ENCODE results near the gene NNMT.
A peak's percentile ranks its signal among the peaks of the same experiment; 100 is the strongest.
"Not testable (repeated sequence)": the region's sequence is repeated elsewhere in the genome, so short reads cannot be mapped to it uniquely, and the experiment has no call there.

NNMT gene

GRCh38 chr11:114314096-114314495, 17.9 kb downstream of the NNMT start:
- no peak for DNase-seq

GRCh38 chr11:114315749-114316368, 19.7 kb downstream of the NNMT start:
- DNase-seq, result no peak

- no peak for DNase-seq
Measured at GRCh38 chr11:114316980-114317786, 21.0 kb downstream of the NNMT start.

- DNase-seq, result peak in 1 of 3 donors; percentile 8
Measured at GRCh38 chr11:114317787-114318137, 21.6 kb downstream of the NNMT start.

GRCh38 chr11:114318361-114318760, 22.2 kb downstream of the NNMT start:
- DNase-seq, result no peak

- DNase-seq, result no peak
Measured at GRCh38 chr11:114319716-114320328, 23.6 kb downstream of the NNMT start.

GRCh38 chr11:114321621-114322257, 25.5 kb downstream of the NNMT start:
- DNase-seq, result peak in 2 of 3 donors; percentile 21 to 39

- DNase-seq, result no peak
Measured at GRCh38 chr11:114322934-114323333, 26.7 kb downstream of the NNMT start.

GRCh38 chr11:114326151-114326550, 30.0 kb downstream of the NNMT start:
- no peak for DNase-seq

- no peak for DNase-seq
Measured at GRCh38 chr11:114326776-114327175, 30.6 kb downstream of the NNMT start.

GRCh38 chr11:114330373-114330772, 34.2 kb downstream of the NNMT start:
- no peak for DNase-seq

GRCh38 chr11:114340311-114341131, 44.3 kb downstream of the NNMT start:
- DNase-seq, result peak; percentile 62 to 75 (median 69)

- not testable (repeated sequence) for DNase-seq
Measured at GRCh38 chr11:114341667-114342066, 45.5 kb downstream of the NNMT start.

GRCh38 chr11:114342476-114342875, 46.3 kb downstream of the NNMT start:
- DNase-seq, result no peak

- DNase-seq, result no peak
Measured at GRCh38 chr11:114343020-114343419, 46.8 kb downstream of the NNMT start.

GRCh38 chr11:114343493-114343892, 47.3 kb downstream of the NNMT start:
- no peak for DNase-seq

- DNase-seq, result no peak
Measured at GRCh38 chr11:114344494-114344893, 48.3 kb downstream of the NNMT start.

- no peak for DNase-seq
Measured at GRCh38 chr11:114345575-114346222, 49.5 kb downstream of the NNMT start.

- DNase-seq, result peak; percentile 40 to 53 (median 41)
Measured at GRCh38 chr11:114346709-114347141, 50.5 kb downstream of the NNMT start.

- peak; percentile 70 to 78 (median 74) for DNase-seq
Measured at GRCh38 chr11:114348200-114349191, 52.3 kb downstream of the NNMT start.

GRCh38 chr11:114350022-114350421, 53.8 kb downstream of the NNMT start:
- DNase-seq, result no peak

Measured in suppressor macrophage treated with lipopolysaccharide for 1 hour (primary cell).